GM18526 (cell line): ENCODE data around the gene DPH6.

Experiments used
- POLR2A ChIP-seq: IDR thresholded peaks from 3 replicates; pipeline ENCODE4 v1.6.1; 2011; ENCODE audit not compliant: insufficient read length; ENCODE audit errors: extremely low read depth

The DPH6 gene

GRCh38 chr15:35437157-35437556, 108.8 kb downstream of the DPH6 start:
- TF ChIP-seq POLR2A, result no peak

GRCh38 chr15:35436422-35436821, 109.5 kb downstream of the DPH6 start:
- TF ChIP-seq POLR2A, result no peak

- TF ChIP-seq POLR2A, result no peak
These were observed 114.7 kb downstream of the DPH6 start for GRCh38 chr15:35431281-35431680.

- TF ChIP-seq POLR2A, result no peak
These were observed 115.7 kb downstream of the DPH6 start for GRCh38 chr15:35430301-35430700.

- no peak for TF ChIP-seq POLR2A
These were observed 118.5 kb downstream of the DPH6 start for GRCh38 chr15:35427496-35427895.

DNA sequence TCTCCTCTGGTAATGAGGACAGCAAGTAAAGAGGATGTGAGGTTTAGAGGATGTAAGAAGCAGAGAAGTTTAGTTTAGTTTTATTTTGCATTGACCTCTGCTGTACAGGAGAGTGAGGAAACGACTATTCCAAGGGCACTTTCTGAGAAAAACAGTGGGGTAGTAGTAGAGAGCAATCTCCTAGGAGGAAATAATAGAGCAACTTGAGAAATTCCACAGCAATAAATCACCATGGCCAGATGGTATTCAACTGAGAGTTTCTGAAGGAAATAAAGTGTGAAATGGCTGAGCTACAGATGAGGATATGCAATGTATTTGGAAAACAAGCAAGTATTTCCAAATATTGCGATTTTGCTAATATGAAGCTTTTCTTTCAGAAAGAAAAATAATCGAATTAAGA, 118.9 kb downstream of the DPH6 start:
- TF ChIP-seq POLR2A, result no peak

- TF ChIP-seq POLR2A, result no peak
These were observed 135.2 kb downstream of the DPH6 start for GRCh38 chr15:35410775-35411174.

DNA sequence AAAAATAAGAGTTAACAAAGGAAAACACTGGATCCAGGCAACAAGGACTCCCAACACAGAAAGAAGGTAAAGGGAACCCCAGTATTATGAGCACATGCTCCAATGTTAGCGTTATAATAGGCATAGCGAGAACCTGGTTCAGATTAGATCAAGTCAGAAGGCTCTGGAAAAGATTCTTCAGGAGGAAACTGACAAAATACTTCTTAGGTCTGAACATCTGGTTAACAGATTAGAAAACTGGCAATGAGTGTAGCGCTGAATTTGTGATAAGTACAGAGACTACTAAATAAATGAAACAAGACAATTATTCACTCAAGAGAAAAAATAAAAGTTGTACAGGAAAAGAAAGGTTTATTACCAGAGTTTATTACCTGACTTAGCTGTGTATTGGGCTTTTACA, 146.1 kb downstream of the DPH6 start:
- TF ChIP-seq POLR2A, result no peak

- no peak for TF ChIP-seq POLR2A
These were observed 148.9 kb downstream of the DPH6 start for GRCh38 chr15:35397027-35397426.

GRCh38 chr15:35394416-35394815, 151.5 kb downstream of the DPH6 start:
- TF ChIP-seq POLR2A, result no peak

DNA sequence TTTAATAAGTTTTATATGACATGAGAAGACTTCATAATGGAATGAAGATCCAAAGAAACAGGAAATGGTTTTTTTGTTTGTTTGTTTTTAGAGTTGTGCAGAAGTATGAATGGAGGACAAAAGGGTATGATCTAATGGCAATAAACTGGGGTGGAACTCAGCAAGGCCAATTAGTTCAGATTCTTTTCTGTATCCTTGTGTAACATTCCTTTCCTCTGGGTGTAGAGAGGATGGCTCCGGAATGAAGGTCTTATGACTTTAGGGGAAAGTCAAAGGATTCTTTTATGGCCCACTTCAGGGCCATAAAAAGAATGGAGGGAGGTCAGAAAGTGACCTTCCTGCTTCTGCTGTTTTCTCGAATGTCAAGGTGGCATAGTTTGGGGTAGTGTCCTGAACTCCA, 152.6 kb downstream of the DPH6 start:
- TF ChIP-seq POLR2A, result no peak

DNA sequence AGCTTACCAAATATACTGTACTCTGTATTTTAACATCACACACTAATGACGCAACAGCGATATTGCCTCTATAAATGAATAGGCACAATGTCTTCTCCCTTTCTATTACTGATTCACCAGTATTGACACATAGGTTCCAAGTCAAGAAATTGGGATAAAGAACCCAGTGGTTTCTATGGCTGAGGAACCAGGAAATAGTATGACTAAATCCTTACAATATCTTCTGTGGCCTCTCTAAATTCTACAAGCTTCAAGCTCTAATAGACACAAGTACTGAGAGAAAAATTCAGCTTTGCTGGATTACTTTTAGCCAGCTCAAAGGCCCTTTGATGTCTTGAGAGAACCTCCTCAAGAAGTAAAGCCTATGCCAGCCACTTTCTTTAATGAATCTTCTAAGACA, 162.5 kb downstream of the DPH6 start:
- no peak for TF ChIP-seq POLR2A

DNA sequence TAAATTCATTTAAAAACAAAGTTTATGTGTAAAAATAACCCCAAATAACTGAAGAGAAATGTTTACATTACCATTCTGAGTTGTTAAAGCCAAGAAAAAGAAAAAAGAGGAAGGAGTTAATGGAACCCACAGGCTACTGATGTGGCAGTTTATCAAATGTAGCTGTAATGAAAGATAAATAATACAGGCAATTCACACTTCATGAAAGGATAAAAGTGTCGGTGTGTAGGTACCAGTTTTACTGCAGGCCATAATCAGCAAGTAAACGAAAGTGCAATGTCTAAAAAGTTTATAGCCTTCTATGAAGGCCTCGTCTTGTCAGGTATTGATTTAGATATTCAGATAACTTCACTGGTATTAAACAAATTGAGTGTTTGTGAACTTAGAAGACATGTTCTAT, 164.6 kb downstream of the DPH6 start:
- no peak for TF ChIP-seq POLR2A

DNA sequence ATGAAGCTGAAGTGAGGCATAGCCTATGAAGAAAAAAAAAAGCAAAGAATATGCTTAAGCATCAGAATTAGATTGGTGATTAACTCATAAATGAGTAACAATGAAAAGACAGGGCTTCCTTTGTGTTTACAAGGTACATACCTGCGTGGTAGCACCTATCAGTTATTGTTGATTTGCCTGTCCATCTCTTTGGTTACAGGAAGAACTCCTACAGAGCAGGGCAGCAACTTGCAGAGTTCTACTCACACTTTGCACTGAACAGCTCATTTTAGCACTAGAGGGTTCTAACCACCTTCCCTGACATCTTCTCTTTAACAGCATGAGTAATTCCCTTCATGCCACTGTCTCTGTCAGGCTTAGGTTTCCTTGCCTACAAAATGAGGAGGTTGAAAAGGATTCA, 166.0 kb downstream of the DPH6 start:
- no peak for TF ChIP-seq POLR2A

- no peak for TF ChIP-seq POLR2A
These were observed 169.3 kb downstream of the DPH6 start for GRCh38 chr15:35376707-35377106.

DNA sequence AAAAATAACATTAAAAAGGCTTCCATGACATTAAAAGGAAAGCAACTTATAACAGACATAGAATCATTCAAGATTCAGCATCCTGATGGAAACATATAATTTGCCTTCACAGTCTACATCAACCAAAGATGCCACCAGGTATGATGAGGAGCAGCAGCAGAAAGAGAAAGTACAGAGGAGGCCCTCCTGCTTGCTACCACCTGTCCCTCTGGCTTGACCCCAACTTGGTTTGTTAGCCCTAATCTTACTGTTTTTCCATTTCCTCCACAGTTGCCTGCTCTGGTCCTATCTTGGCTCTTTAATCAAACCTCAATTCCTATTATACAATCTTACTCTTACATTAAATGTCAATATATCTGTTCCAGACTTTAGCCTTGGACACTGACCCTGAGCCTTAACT, 171.3 kb downstream of the DPH6 start:
- TF ChIP-seq POLR2A, result no peak

DNA sequence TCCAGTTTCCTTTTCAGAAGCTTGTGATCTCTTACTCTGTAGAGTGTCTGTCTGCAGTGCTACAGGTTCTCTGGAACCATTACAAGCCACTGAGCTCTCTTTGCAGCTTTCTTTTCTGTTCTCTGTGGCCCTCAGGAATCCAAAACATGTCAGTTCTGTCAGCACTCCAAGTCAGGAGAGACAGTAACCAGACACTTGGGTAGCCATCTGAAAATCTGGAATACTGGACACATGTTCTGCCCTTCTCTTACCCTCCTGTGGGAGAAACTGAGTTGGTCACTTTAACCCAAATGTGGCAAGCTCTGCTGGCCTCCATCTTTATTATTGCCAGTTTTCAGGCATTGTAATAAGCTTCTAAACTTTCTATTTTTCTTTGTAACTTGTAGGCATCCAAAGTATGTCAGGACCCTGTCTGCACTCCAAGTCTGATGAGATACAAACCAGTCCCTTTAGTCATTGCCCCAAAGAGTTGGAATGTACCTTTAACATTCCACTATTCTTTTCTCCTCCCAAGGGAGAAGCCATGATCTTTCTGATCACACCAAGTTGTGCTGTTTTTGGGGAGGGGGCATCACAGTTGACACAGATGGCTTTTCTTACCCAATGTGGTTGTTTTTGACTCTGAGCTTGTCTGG, 183.7 kb downstream of the DPH6 start:
- no peak for TF ChIP-seq POLR2A
